Left ventricle myocardium inferior (tissue), 1 donor: ENCODE results near the gene TMEM214. TPM values are rescaled to one million over a fixed set of nuclear protein-coding genes. Genes with fewer than 3 reads are reported as not detected.
A peak's percentile ranks its signal among the peaks of the same experiment; 100 is the strongest.

Experiments
- DNase-seq: peaks from one replicate; pipeline ENCODE4 v3.0.0-alpha.2; 2020
- H3K27ac ChIP-seq: fragments of 200-600 bp; replicated peaks from 2 replicates; pipeline ENCODE4 v1.8.0; 2021
- H3K27me3 ChIP-seq: fragments of 200-600 bp; 2 replicates; pipeline ENCODE4 v1.8.0; 2021; ENCODE audit warnings: low read depth
- H3K36me3 ChIP-seq: fragments of 200-600 bp; 2 replicates; pipeline ENCODE4 v1.8.0; 2021
- H3K4me1 ChIP-seq: fragments of 200-600 bp; 2 replicates; pipeline ENCODE4 v1.8.0; 2021
- H3K4me3 ChIP-seq: fragments of 200-600 bp; 2 replicates; pipeline ENCODE4 v1.8.0; 2021; ENCODE audit warnings: mild to moderate bottlenecking, moderate library complexity
- H3K9me3 ChIP-seq: fragments of 200-600 bp; replicated peaks from 2 replicates; pipeline ENCODE4 v1.8.0; 2021
- intact Hi-C: fragments of 100-400 bp; cut with micrococcal nuclease; formaldehyde crosslinking; loops from one replicate; pipeline ENCODE4 v1.11.0; 2022
- total RNA-seq: library from RNA; stranded (reverse); fragmentation: NEBNext Ultra II Directional; extraction: Animal tissue kit (Norgen Biotek cat#: 25700); gene quantifications from one replicate; pipeline ENCODE4 v1.2.1, GENCODE V29; 2021
- TF ChIP-seq, protein P1 (sequence below): fragments of 200-600 bp; IDR thresholded peaks from 2 replicates; pipeline ENCODE4 v1.8.0; 2021; ENCODE audit warnings: antibody characterized with exemption, mild to moderate bottlenecking, borderline replicate concordance
- donor health status: DM: no; HTN: yes; CAD: no; lungs with severe emphysema.

TMEM214 gene
- total RNA-seq, 1 donor from 2014 or later, result 31.4 TPM

DNA sequence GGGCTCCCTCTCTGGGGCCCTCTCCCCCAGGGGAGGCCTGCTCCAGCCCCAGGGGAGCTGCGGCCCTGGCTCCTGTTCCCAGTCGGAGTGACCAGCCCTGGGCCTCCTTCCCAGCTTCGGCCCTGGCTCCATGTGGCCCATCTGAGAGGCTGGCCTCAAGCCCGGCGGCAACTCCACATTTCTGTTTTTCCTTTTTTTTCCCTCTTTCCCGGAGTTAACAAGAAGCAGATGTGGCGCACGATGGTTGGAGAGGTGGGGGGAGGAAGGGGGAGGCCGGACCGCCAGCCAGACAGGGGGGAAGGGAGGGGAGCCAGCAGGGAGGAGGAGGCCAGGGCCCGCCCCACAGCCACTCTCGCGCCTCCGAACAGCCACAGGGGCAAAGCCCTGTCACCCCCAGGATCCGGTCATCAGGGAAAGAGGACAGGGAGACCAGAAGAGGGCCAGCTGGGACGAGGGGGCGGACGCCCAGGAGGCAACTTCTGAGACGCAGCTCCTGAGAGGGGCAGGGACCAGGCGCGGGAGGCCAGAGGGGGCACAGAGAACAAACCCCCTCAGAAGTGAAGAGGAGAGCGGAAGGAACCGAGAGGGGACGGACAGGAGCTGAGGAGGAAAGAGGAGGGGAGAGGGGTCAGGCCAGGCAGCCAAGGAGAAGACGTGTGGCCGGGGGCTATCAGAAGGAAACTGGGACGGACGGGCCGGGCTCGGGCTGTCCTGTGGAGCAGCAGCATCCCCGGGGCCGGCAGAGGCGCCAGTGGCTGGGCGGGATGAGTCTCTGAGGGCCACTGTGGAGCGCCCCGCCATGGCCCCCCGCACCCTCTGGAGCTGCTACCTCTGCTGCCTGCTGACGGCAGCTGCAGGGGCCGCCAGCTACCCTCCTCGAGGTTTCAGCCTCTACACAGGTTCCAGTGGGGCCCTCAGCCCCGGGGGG, 45.8 kb downstream of the TMEM214 start, which contains the start of gene EMILIN1:
TSS of gene EMILIN1 (plus strand) at position 349 of the 928 bp plus-strand sequence. CDS start at position 800, 451 bp downstream.
- Histone ChIP-seq H3K9me3 (no peaks in the 10 kb centered on the region), H3K27ac (peak within 1 kb of the TSS; percentile 93), H3K4me1 (peaks cover 64% of the 10 kb centered on the region), H3K27me3 (no peaks in the 10 kb centered on the region), H3K36me3 (no peaks in the 10 kb centered on the region), H3K4me3 (peak within 1 kb of the TSS; percentile 68)
- TF ChIP-seq, protein P1, sequence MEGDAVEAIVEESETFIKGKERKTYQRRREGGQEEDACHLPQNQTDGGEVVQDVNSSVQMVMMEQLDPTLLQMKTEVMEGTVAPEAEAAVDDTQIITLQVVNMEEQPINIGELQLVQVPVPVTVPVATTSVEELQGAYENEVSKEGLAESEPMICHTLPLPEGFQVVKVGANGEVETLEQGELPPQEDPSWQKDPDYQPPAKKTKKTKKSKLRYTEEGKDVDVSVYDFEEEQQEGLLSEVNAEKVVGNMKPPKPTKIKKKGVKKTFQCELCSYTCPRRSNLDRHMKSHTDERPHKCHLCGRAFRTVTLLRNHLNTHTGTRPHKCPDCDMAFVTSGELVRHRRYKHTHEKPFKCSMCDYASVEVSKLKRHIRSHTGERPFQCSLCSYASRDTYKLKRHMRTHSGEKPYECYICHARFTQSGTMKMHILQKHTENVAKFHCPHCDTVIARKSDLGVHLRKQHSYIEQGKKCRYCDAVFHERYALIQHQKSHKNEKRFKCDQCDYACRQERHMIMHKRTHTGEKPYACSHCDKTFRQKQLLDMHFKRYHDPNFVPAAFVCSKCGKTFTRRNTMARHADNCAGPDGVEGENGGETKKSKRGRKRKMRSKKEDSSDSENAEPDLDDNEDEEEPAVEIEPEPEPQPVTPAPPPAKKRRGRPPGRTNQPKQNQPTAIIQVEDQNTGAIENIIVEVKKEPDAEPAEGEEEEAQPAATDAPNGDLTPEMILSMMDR, result no peak
- DNase-seq, result peak; percentile 88
- intact Hi-C loops, result no loop called here

DNA sequence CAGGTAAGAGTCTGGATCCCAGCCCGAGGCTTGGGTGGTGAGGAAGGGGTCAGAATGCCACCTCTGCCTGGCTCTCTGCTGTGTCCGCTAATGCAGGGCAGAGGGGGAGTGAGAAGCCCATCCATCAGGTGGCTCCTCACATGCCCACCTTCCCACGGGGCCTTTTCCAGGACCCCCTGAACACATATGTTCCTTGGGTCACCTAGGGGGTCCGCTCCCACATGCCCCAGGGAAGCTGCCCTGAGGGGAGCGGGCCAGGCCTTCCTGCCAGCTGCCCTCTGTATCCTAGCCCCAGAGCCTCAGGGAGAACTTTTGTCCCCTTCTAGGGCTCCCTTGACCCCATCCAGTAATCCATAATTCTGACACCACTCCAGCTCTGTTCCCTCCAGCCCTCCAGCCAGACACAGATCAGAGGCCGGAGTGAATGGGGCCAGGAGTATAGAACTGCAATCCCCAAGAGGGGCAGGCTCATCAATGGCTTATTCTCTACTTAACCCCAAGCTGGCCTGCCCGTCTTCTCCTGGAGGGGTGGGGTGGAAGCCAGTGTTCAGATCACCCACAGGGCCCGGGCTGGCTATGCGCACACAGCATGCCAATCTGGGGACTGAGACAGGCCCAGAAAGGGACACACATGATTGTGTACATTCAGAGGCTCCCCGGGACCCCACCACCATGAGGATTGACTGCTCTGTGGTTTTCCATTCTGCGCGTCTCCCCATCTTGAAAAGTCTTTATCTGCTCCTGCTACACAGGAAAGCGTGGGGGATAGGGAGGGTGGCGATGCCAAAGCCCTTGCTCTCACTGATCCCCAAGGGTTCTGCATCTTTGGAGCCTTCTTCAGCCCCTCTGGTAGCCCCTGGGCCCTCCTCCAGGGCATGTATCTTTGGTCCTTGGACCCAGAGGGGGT, 46.7 kb downstream of the TMEM214 start:
- H3K4me3 ChIP-seq, result peak overlapping the region; percentile 68
- no peaks in the 10 kb centered on the region for H3K36me3 ChIP-seq
- H3K4me1 ChIP-seq, result peaks cover 61% of the 10 kb centered on the region
- H3K9me3 ChIP-seq, result no peaks in the 10 kb centered on the region
- no peak for DNase-seq
- no peaks in the 10 kb centered on the region for H3K27me3 ChIP-seq
- TF ChIP-seq, protein P1, result no peak
- intact Hi-C loops, result loop anchor here (10.0 kb wide), 1 partner anchor 115 kb away; no protein-coding TSS in a partner anchor
- peak overlapping the region; percentile 93 for H3K27ac ChIP-seq

DNA sequence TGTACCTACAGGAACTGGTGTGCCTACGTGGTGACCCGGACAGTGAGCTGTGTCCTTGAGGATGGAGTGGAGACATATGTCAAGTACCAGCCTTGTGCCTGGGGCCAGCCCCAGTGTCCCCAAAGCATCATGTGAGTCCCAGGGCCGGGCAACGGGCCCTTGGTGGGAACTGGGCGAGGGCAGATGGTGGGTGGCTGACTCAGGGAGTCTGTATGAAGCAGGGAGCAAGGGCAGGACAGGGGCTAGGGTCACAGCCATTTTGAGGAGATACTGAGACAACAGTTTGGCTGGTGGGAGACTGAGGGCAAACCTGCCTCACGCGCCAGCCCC, 47.3 kb downstream of the TMEM214 start:
- Histone ChIP-seq H3K9me3 (no peaks in the 10 kb centered on the region), H3K27ac (peak overlapping the region; percentile 93), H3K36me3 (no peaks in the 10 kb centered on the region), H3K4me3 (peak overlapping the region; percentile 68), H3K27me3 (no peaks in the 10 kb centered on the region), H3K4me1 (peaks cover 60% of the 10 kb centered on the region)
- TF ChIP-seq, protein P1, result no peak
- intact Hi-C loops, result loop anchor here (10.0 kb wide), 1 partner anchor 115 kb away; no protein-coding TSS in a partner anchor
- no peak for DNase-seq

- Histone ChIP-seq H3K27me3 (no peaks in the 10 kb centered on the region), H3K4me1 (peaks cover 60% of the 10 kb centered on the region), H3K36me3 (no peaks in the 10 kb centered on the region), H3K27ac (peak overlapping the region; percentile 93), H3K9me3 (no peaks in the 10 kb centered on the region), H3K4me3 (peak overlapping the region; percentile 68)
- TF ChIP-seq, protein P1, result no peak
- DNase-seq, result no peak
- intact Hi-C loops, result loop anchor here (10.0 kb wide), 1 partner anchor 116 kb away; no protein-coding TSS in a partner anchor
These were observed 47.8 kb downstream of the TMEM214 start for GRCh38 chr2:27080603-27080936.

GRCh38 chr2:27081984-27082772, 49.4 kb downstream of the TMEM214 start:
- intact Hi-C loops, result loop anchor here (10.0 kb wide), 1 partner anchor 117 kb away; no protein-coding TSS in a partner anchor
- Histone ChIP-seq H3K9me3 (no peaks in the 10 kb centered on the region), H3K36me3 (no peaks in the 10 kb centered on the region), H3K4me1 (peaks cover 68% of the 10 kb centered on the region), H3K27ac (peak overlapping the region; percentile 93), H3K4me3 (peak overlapping the region; percentile 68), H3K27me3 (no peaks in the 10 kb centered on the region)
- DNase-seq, result no peak
- TF ChIP-seq, protein P1, result no peak
